Gastroesophageal sphincter (tissue), 3 donors: Measurements from ENCODE around the gene RPTOR.

ENCODE experiments used
- CTCF ChIP-seq, 4 experiments: fragments of 200-600 bp in 2 of 4; fragments of 450-650 bp in 2 of 4; sonication (generic) in 1 of 4; IDR thresholded peaks; one replicate each; pipeline ENCODE4 v1.5.1; 2017 to 2019; ENCODE audit warnings: antibody characterized with exemption in 4 of 4, mild to moderate bottlenecking in 2 of 4, moderate library complexity in 2 of 4
- EP300 ChIP-seq: sonication (generic); formaldehyde crosslinking; IDR thresholded peaks from one replicate; pipeline ENCODE4 v1.6.1; 2017; ENCODE audit warnings: antibody characterized with exemption, mild to moderate bottlenecking
- POLR2AphosphoS5 ChIP-seq: sonication (generic); formaldehyde crosslinking; IDR thresholded peaks from one replicate; pipeline ENCODE4 v1.6.1; 2017; ENCODE audit warnings: antibody characterized with exemption

- no peak for TF ChIP-seq POLR2AphosphoS5
- TF ChIP-seq EP300: no peak
- no peak for TF ChIP-seq CTCF (IDR thresholded peaks at IDR 0.05)
These were observed 328.8 kb downstream of the RPTOR start for GRCh38 chr17:80873307-80873951.
